Measurements from ENCODE around the gene KNDC1. TPM values are rescaled to one million over a fixed set of nuclear protein-coding genes. Genes with fewer than 3 reads are reported as not detected.
"Not testable (repeated sequence)": the region's sequence is repeated elsewhere in the genome, so short reads cannot be mapped to it uniquely, and the experiment has no call there.

Gene KNDC1
- total RNA-seq, 1 experiment from 2014 or later = 15.7 TPM

DNA sequence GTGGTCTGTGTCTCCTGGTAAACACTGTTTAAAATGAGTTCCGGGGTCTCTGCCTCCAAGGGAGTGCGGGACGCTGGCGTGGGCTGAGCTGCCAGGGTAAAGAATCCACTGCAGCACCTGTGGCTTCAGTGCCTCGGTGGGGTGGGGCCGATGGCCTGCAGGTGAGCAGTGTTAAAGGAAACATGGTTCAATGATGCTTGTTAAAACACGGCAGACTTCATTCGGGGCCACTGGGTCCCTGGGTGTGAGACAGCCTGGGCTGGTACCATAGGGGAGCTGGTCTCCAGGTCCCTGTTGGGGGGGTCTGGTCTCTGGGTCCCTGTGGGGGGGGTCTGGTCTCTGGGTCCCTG lies 24.9 kb upstream of the KNDC1 start:
- no peaks in the 10 kb centered on the region for H4K20me1 ChIP-seq (ENCODE audit: control insufficient read depth, insufficient read depth, insufficient read length)
- Mint-ChIP-seq H3K9me3 (peaks cover 0 to 4% of the 10 kb centered on the region in 2 experiments; a peak in 1 of 5 replicates), H3K4me1 (peaks cover 0 to 2% of the 10 kb centered on the region in 2 experiments; a peak in 1 of 4 replicates), H3K27ac (peak overlapping the region in 1 of 3 experiments; percentile 87; a peak in 3 of 7 replicates), H3K27me3 (ENCODE audit: low read depth) (peaks cover 2% of the 10 kb centered on the region), H3K4me3 (0 out of 5 replicates have a peak overlapping the region, but pooled peaks of 1 of the 2 experiments have one; percentile 2), H3K36me3 (ENCODE audit: insufficient read depth in 1 of 3, low read depth in 3 of 3) (no peaks in the 10 kb centered on the region)
- H2BK5ac ChIP-seq (ENCODE audit: insufficient read length, low read length) = no peak overlapping the region
- no peak overlapping the region for H3K4me2 ChIP-seq (ENCODE audit: insufficient read depth, insufficient read length, low read length)
- DNase-seq = no peak
- H2BK120ac ChIP-seq (ENCODE audit: low read depth, low read length, poor library complexity, severe bottlenecking) = no peak overlapping the region
- WGBS (ENCODE audit: extremely low coverage, insufficient read length, low lambda C conversion rate) = no CpG with 5 or more reads among the region's 8 CpGs
- no peak overlapping the region for H4K8ac ChIP-seq (replicated peaks; ENCODE audit: insufficient read length, low read depth, low read length)
- no peak overlapping the region for H3K23ac ChIP-seq (ENCODE audit: insufficient read length, low read depth, low read length)
- no peak overlapping the region for H2AK5ac ChIP-seq (ENCODE audit: insufficient read length, low read length)
- H2BK12ac ChIP-seq (ENCODE audit: insufficient read length, low read depth, low read length) = no peak overlapping the region
- H3K56ac ChIP-seq (ENCODE audit: insufficient read length, low read depth, low read length) = no peak overlapping the region
- H3K79me2 ChIP-seq (ENCODE audit: insufficient read depth, low read length) = no peaks in the 10 kb centered on the region
- TF ChIP-seq, protein P1, sequence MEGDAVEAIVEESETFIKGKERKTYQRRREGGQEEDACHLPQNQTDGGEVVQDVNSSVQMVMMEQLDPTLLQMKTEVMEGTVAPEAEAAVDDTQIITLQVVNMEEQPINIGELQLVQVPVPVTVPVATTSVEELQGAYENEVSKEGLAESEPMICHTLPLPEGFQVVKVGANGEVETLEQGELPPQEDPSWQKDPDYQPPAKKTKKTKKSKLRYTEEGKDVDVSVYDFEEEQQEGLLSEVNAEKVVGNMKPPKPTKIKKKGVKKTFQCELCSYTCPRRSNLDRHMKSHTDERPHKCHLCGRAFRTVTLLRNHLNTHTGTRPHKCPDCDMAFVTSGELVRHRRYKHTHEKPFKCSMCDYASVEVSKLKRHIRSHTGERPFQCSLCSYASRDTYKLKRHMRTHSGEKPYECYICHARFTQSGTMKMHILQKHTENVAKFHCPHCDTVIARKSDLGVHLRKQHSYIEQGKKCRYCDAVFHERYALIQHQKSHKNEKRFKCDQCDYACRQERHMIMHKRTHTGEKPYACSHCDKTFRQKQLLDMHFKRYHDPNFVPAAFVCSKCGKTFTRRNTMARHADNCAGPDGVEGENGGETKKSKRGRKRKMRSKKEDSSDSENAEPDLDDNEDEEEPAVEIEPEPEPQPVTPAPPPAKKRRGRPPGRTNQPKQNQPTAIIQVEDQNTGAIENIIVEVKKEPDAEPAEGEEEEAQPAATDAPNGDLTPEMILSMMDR (conservative IDR thresholded peaks at IDR 0.05) = no peak
- H3K9ac ChIP-seq (ENCODE audit: extremely low read depth, insufficient read length, low read length) = no peak overlapping the region
- H3K4me1 ChIP-seq (ENCODE audit: insufficient read depth, low read length) = no peaks in the 10 kb centered on the region
- no peak overlapping the region for H4K5ac ChIP-seq (ENCODE audit: insufficient read length, low read depth, low read length)
- H2BK15ac ChIP-seq (ENCODE audit: low read depth, low read length) = no peak overlapping the region
- no peak overlapping the region for H3K4ac ChIP-seq (ENCODE audit: low read depth, low read length)
- H2AFZ ChIP-seq (ENCODE audit: low read length) = no peak overlapping the region
- H3K14ac ChIP-seq (ENCODE audit: insufficient read depth, low read length) = no peak overlapping the region
- no peak overlapping the region for H3K18ac ChIP-seq (ENCODE audit: insufficient read length, low read depth, low read length)
- no peak overlapping the region for H4K91ac ChIP-seq (ENCODE audit: insufficient read length, low read depth, low read length)
- H3K27ac ChIP-seq (ENCODE audit: insufficient read length, low read depth, low read length) = no peak overlapping the region
- no peaks in the 10 kb centered on the region for H3K27me3 ChIP-seq (ENCODE audit: insufficient read depth, low read length)
- no peak overlapping the region for H3T11ph ChIP-seq (ENCODE audit: low read length)
- H3K23me2 ChIP-seq (ENCODE audit: insufficient read length, low read depth, low read length, poor library complexity, severe bottlenecking) = no peaks in the 10 kb centered on the region
- no peaks in the 10 kb centered on the region for H3K9me3 ChIP-seq (ENCODE audit: control insufficient read depth, low read depth, low read length)
- H3K79me1 ChIP-seq (ENCODE audit: insufficient read depth, low read depth, low read length, poor library complexity, severe bottlenecking) = no peaks in the 10 kb centered on the region
- no peak overlapping the region for H2BK20ac ChIP-seq (ENCODE audit: low read depth, low read length, poor library complexity, severe bottlenecking)

DNA sequence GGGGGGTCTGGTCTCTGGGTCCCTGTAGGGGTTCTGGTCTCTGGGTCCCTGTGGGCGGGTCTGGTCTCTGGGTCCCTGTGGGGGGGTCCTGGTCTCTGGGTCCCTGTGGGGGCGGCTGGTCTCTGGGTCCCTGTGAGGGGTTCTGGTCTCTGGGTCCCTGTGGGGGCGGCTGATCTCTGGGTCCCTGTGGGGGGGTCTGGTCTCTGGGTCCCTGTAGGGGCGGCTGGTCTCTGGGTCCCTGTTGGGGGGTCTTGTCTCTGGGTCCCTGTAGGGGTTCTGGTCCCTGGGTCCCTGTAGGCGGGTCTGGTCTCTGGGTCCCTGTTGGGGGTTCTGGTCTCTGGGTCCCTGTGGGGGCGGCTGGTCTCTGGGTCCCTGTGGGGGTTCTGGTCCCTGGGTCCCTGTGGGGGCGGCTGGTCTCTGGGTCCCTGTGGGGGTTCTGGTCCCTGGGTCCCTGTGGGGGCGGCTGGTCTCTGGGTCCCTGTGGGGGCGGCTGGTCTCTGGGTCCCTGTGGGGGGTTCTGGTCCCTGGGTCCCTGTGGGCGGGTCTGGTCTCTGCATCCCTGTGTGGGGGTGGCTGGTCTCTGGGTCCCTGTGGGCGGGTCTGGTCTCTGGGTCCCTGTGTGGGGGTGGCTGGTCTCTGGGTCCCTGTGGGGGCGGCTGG lies 22.4 kb upstream of the KNDC1 start:
- DNase-seq = peak; percentile 20

More for the DNA sequence above, 22.4 kb upstream of the KNDC1 start:
- H3K79me2 ChIP-seq (ENCODE audit: insufficient read depth, low read length); H3T11ph ChIP-seq (ENCODE audit: low read length); H3K9me3 ChIP-seq (ENCODE audit: control insufficient read depth, low read depth, low read length); H3K23ac ChIP-seq (ENCODE audit: insufficient read length, low read depth, low read length); H3K4ac ChIP-seq (ENCODE audit: low read depth, low read length); H3K9ac ChIP-seq (ENCODE audit: extremely low read depth, insufficient read length, low read length); H2AFZ ChIP-seq (ENCODE audit: low read length); H2AK5ac ChIP-seq (ENCODE audit: insufficient read length, low read length); H3K4me1 Mint-ChIP-seq; H3K27ac ChIP-seq (ENCODE audit: insufficient read length, low read depth, low read length); H3K4me3 Mint-ChIP-seq; H3K79me1 ChIP-seq (ENCODE audit: insufficient read depth, low read depth, low read length, poor library complexity, severe bottlenecking); H3K9me3 Mint-ChIP-seq; H3K14ac ChIP-seq (ENCODE audit: insufficient read depth, low read length); H2BK5ac ChIP-seq (ENCODE audit: insufficient read length, low read length); H3K27me3 Mint-ChIP-seq (ENCODE audit: low read depth); H3K23me2 ChIP-seq (ENCODE audit: insufficient read length, low read depth, low read length, poor library complexity, severe bottlenecking); H3K27ac Mint-ChIP-seq; H3K4me2 ChIP-seq (ENCODE audit: insufficient read depth, insufficient read length, low read length); H4K8ac ChIP-seq (replicated peaks; ENCODE audit: insufficient read length, low read depth, low read length); H3K4me1 ChIP-seq (ENCODE audit: insufficient read depth, low read length); H2BK20ac ChIP-seq (ENCODE audit: low read depth, low read length, poor library complexity, severe bottlenecking); H3K56ac ChIP-seq (ENCODE audit: insufficient read length, low read depth, low read length); H4K5ac ChIP-seq (ENCODE audit: insufficient read length, low read depth, low read length); H2BK12ac ChIP-seq (ENCODE audit: insufficient read length, low read depth, low read length); H3K27me3 ChIP-seq (ENCODE audit: insufficient read depth, low read length); H3K36me3 Mint-ChIP-seq (ENCODE audit: insufficient read depth in 1 of 3, low read depth in 3 of 3); H2BK15ac ChIP-seq (ENCODE audit: low read depth, low read length); H4K20me1 ChIP-seq (ENCODE audit: control insufficient read depth, insufficient read depth, insufficient read length); H4K91ac ChIP-seq (ENCODE audit: insufficient read length, low read depth, low read length); H3K18ac ChIP-seq (ENCODE audit: insufficient read length, low read depth, low read length); H2BK120ac ChIP-seq (ENCODE audit: low read depth, low read length, poor library complexity, severe bottlenecking): not testable (repeated sequence)
- no CpG with 5 or more reads among the region's 12 CpGs for WGBS (ENCODE audit: extremely low coverage, insufficient read length, low lambda C conversion rate)

All from H9 (cell line).